ENCODE data around the gene KIF6. TPM values are rescaled to one million over a fixed set of nuclear protein-coding genes. Genes with fewer than 3 reads are reported as not detected.

The KIF6 gene
- total RNA-seq, 4 donors from 2014 or later = 0.14 to 46.6 (median 0.48) TPM; not detected in 1

- no peaks in the 10 kb centered on the region for H3K36me3 ChIP-seq
- H3K4me1 ChIP-seq = no peaks in the 10 kb centered on the region
- H3K27ac ChIP-seq = peak overlapping the region in 1 of 4 donors; percentile 5
- no peaks in the 10 kb centered on the region for H3K27me3 ChIP-seq
- 57 to 71% methylated on average over 3 to 7 of the region's 7 CpGs for WGBS, 2 donors (ENCODE audit: low coverage in 1 of 2)
- no peaks in the 10 kb centered on the region for H3K9me3 ChIP-seq
- DNase-seq = no peak
- intact Hi-C loops (cut with DNase I; ENCODE audit: low total_unique reads) = no loop called here
- no peak for TF ChIP-seq POLR2A (IDR thresholded peaks at IDR 0.05)
- no peak for TF ChIP-seq EP300 (IDR thresholded peaks at IDR 0.05; ENCODE audit: low read depth)
- no peak for TF ChIP-seq POLR2AphosphoS5 (IDR thresholded peaks at IDR 0.05)
- TF ChIP-seq CTCF (IDR thresholded peaks at IDR 0.05) = no peak
- H3K4me3 ChIP-seq = no peak overlapping the region
- in situ Hi-C loops (cut with MboI; ENCODE audit: low pct_ligation_motif_present in 1 of 4, low pct_unique_long_range_greater_than_20kb in 1 of 4, low sequenced_read_pairs in 3 of 4) = no loop called here
Measured at GRCh38 chr6:39402239-39402751, 322.9 kb downstream of the KIF6 start.

- Histone ChIP-seq H3K9me3 (no peaks in the 10 kb centered on the region), H3K4me3 (no peak overlapping the region), H3K36me3 (no peaks in the 10 kb centered on the region), H3K27ac (no peak overlapping the region), H3K4me1 (no peaks in the 10 kb centered on the region), H3K27me3 (no peaks in the 10 kb centered on the region)
- TF ChIP-seq POLR2A (IDR thresholded peaks at IDR 0.05) = no peak
- TF ChIP-seq EP300 (IDR thresholded peaks at IDR 0.05; ENCODE audit: low read depth) = no peak
- TF ChIP-seq CTCF (IDR thresholded peaks at IDR 0.05) = no peak
- TF ChIP-seq POLR2AphosphoS5 (IDR thresholded peaks at IDR 0.05) = no peak
- 79 to 96% methylated on average over 3 of the region's 3 CpGs for WGBS, 2 donors (ENCODE audit: low coverage in 1 of 2)
- DNase-seq = no peak
- in situ Hi-C loops (cut with MboI; ENCODE audit: low pct_ligation_motif_present in 1 of 4, low pct_unique_long_range_greater_than_20kb in 1 of 4, low sequenced_read_pairs in 3 of 4) = no loop called here
- intact Hi-C loops (cut with DNase I; ENCODE audit: low total_unique reads) = no loop called here
Measured at GRCh38 chr6:39401376-39401775, 323.8 kb downstream of the KIF6 start.

GRCh38 chr6:39400026-39400425 lies 325.2 kb downstream of the KIF6 start:
- intact Hi-C loops (cut with DNase I; ENCODE audit: low total_unique reads) = no loop called here
- Histone ChIP-seq H3K4me3 (no peak overlapping the region), H3K36me3 (no peaks in the 10 kb centered on the region), H3K27me3 (no peaks in the 10 kb centered on the region), H3K9me3 (no peaks in the 10 kb centered on the region), H3K4me1 (no peaks in the 10 kb centered on the region), H3K27ac (no peak overlapping the region)
- WGBS, 2 donors (ENCODE audit: low coverage in 1 of 2) = 92 to 93% methylated on average over 2 to 3 of the region's 3 CpGs
- no peak for TF ChIP-seq CTCF (IDR thresholded peaks at IDR 0.05)
- no peak for TF ChIP-seq POLR2AphosphoS5 (IDR thresholded peaks at IDR 0.05)
- no peak for TF ChIP-seq EP300 (IDR thresholded peaks at IDR 0.05; ENCODE audit: low read depth)
- no peak for TF ChIP-seq POLR2A (IDR thresholded peaks at IDR 0.05)
- no peak for DNase-seq
- in situ Hi-C loops (cut with MboI; ENCODE audit: low pct_ligation_motif_present in 1 of 4, low pct_unique_long_range_greater_than_20kb in 1 of 4, low sequenced_read_pairs in 3 of 4) = no loop called here

GRCh38 chr6:39396854-39397253 lies 328.4 kb downstream of the KIF6 start:
- in situ Hi-C loops (cut with MboI; ENCODE audit: low pct_ligation_motif_present in 1 of 4, low pct_unique_long_range_greater_than_20kb in 1 of 4, low sequenced_read_pairs in 3 of 4) (no loop called here), intact Hi-C loops (cut with DNase I; ENCODE audit: low total_unique reads) (no loop called here)
- H3K9me3 ChIP-seq = no peaks in the 10 kb centered on the region
- WGBS, 2 donors (ENCODE audit: low coverage in 1 of 2) = 89 to 98% methylated on average over 5 of the region's 5 CpGs
- no peak for TF ChIP-seq POLR2A (IDR thresholded peaks at IDR 0.05)
- no peak for TF ChIP-seq CTCF (IDR thresholded peaks at IDR 0.05)
- no peak for TF ChIP-seq EP300 (IDR thresholded peaks at IDR 0.05; ENCODE audit: low read depth)
- no peak for TF ChIP-seq POLR2AphosphoS5 (IDR thresholded peaks at IDR 0.05)
- H3K36me3 ChIP-seq = no peaks in the 10 kb centered on the region
- DNase-seq = no peak
- H3K27me3 ChIP-seq = no peaks in the 10 kb centered on the region
- no peaks in the 10 kb centered on the region for H3K4me1 ChIP-seq
- H3K27ac ChIP-seq = no peak overlapping the region
- no peak overlapping the region for H3K4me3 ChIP-seq
